Caco-2 (cell line): ENCODE results near the gene KLF5. TPM values are rescaled to one million over a fixed set of nuclear protein-coding genes. Genes with fewer than 3 reads are reported as not detected.
A peak's percentile ranks its signal among the peaks of the same experiment; 100 is the strongest.

Experiments used
- BruUV-seq: library from RNA; stranded (reverse); fragments of 400-500 nt; replicated peaks from 2 replicates; lab custom pipeline; 2021; lab: Mats Ljungman, UMichigan
- CTCF ChIA-PET: fragments of 300-600 bp; sonication (Branson Sonifier 250); formaldehyde crosslinking; loops from one replicate; lab custom pipeline; 2022; ENCODE audit warnings: antibody characterized with exemption; lab: Charles Lee
- POLR2A ChIA-PET: fragments of 300-600 bp; sonication (Branson Sonifier 250); formaldehyde crosslinking; loops from one replicate; lab custom pipeline; 2022; ENCODE audit warnings: antibody characterized with exemption; lab: Charles Lee
- DNase-seq, 2 experiments: peaks; one replicate each; pipeline versions ENCODE4 v3.0.0 to v3.0.0-alpha.2; 2020 to 2022
- H3K27me3 ChIP-seq: replicated peaks from 2 replicates; pipeline ENCODE4 v1.6.0; 2011; ENCODE audit warnings: low read length; ENCODE audit not compliant: control insufficient read depth, insufficient read depth
- H3K36me3 ChIP-seq: 2 replicates; pipeline ENCODE4 v1.5.1; 2011; ENCODE audit warnings: low read length; ENCODE audit not compliant: control insufficient read depth, insufficient read depth
- H3K4me1 ChIP-seq: fragments of 250-450 bp; sonication (Bioruptor Pico); 2 replicates; pipeline ENCODE4 v1.5.1; 2020; ENCODE audit warnings: mild to moderate bottlenecking
- H3K4me3 ChIP-seq: 2 replicates; pipeline ENCODE4 v1.5.1; 2011; ENCODE audit warnings: low read depth, mild to moderate bottlenecking, control low read depth, low read length
- H3K9me3 ChIP-seq: fragments of 250-450 bp; sonication (Bioruptor Pico); 2 replicates; pipeline ENCODE4 v1.5.1; 2020; ENCODE audit warnings: mild to moderate bottlenecking, moderate library complexity
- H3K27ac Mint-ChIP-seq: one replicate; pipeline ENCODE4 v1.8.0; 2022; ENCODE audit warnings: mixed read lengths; ENCODE audit not compliant: unreplicated experiment
- H3K27me3 Mint-ChIP-seq: one replicate; pipeline ENCODE4 v1.8.0; 2022; ENCODE audit warnings: mixed read lengths; ENCODE audit not compliant: insufficient read depth, unreplicated experiment
- H3K36me3 Mint-ChIP-seq: one replicate; pipeline ENCODE4 v1.8.0; 2022; ENCODE audit warnings: mild to moderate bottlenecking, mixed read lengths; ENCODE audit not compliant: insufficient read depth, unreplicated experiment
- H3K4me1 Mint-ChIP-seq: one replicate; pipeline ENCODE4 v1.8.0; 2022; ENCODE audit warnings: low read depth, mixed read lengths; ENCODE audit not compliant: unreplicated experiment
- H3K4me3 Mint-ChIP-seq: one replicate; pipeline ENCODE4 v1.8.0; 2022; ENCODE audit warnings: mild to moderate bottlenecking, moderate library complexity, mixed read lengths; ENCODE audit not compliant: unreplicated experiment
- H3K9me3 Mint-ChIP-seq: one replicate; pipeline ENCODE4 v1.8.0; 2022; ENCODE audit warnings: mixed read lengths; ENCODE audit not compliant: unreplicated experiment
- CTCF ChIP-seq, 2 experiments: fragments of 200-600 bp in 1 of 2; IDR thresholded peaks; 1 replicate in 1 of 2; 2 replicates in 1 of 2; pipeline versions ENCODE4 v1.5.1 to v1.8.0; 2011 to 2022; ENCODE audit warnings: antibody characterized with exemption in 1 of 2, control low read depth in 1 of 2, inconsistent platforms in 1 of 2, low read depth in 1 of 2, low read length in 1 of 2, mild to moderate bottlenecking in 1 of 2, moderate library complexity in 1 of 2; ENCODE audit not compliant: insufficient read depth in 1 of 2, severe bottlenecking in 1 of 2, unreplicated experiment in 1 of 2
- intact Hi-C: fragments of 100-400 bp; cut with micrococcal nuclease; formaldehyde crosslinking; loops from one replicate; pipeline ENCODE4 v1.10.0; 2022; ENCODE audit not compliant: unreplicated experiment
- total RNA-seq: library from RNA; stranded (reverse); gene quantifications from 2 replicates; pipeline ENCODE4 v1.2.3, GENCODE V29; 2022

KLF5 gene
- total RNA-seq, 1 experiment from 2014 or later: 80.1 TPM

- no peak overlapping the region for H3K4me3 Mint-ChIP-seq
- DNase-seq: no peak
- POLR2A ChIA-PET: interaction anchor here (0.6 kb wide), 1 partner anchor 24 kb away, joined by 5 read pairs; no protein-coding TSS in a partner anchor
- intact Hi-C loops: no loop called here
- H3K4me1 Mint-ChIP-seq: peaks cover 41% of the 10 kb centered on the region
- H3K4me3 ChIP-seq: no peak overlapping the region
- CTCF ChIA-PET: interaction anchor here (0.6 kb wide), 1 partner anchor 83 kb away, joined by 3 read pairs; no protein-coding TSS in a partner anchor
- no peaks in the 10 kb centered on the region for H3K9me3 ChIP-seq
- no peak for TF ChIP-seq CTCF (IDR thresholded peaks at IDR 0.05; ENCODE audit: insufficient read depth in 1 of 2, low read depth in 1 of 2, low read length in 1 of 2, severe bottlenecking in 1 of 2, unreplicated experiment in 1 of 2)
- no TSS peak for BruUV-seq
- H3K36me3 ChIP-seq: no peaks in the 10 kb centered on the region
- no peaks in the 10 kb centered on the region for H3K9me3 Mint-ChIP-seq
- H3K36me3 Mint-ChIP-seq: peaks cover 6% of the 10 kb centered on the region
- no peaks in the 10 kb centered on the region for H3K27me3 ChIP-seq
- H3K27me3 Mint-ChIP-seq: no peaks in the 10 kb centered on the region
- H3K27ac Mint-ChIP-seq: peak overlapping the region; percentile 34
- H3K4me1 ChIP-seq: peaks cover 61% of the 10 kb centered on the region
Measured at GRCh38 chr13:73035660-73036059, 23.1 kb upstream of the KLF5 start.

- Mint-ChIP-seq H3K9me3 (no peaks in the 10 kb centered on the region), H3K27ac (no peak overlapping the region), H3K27me3 (no peaks in the 10 kb centered on the region), H3K36me3 (peaks cover 13% of the 10 kb centered on the region), H3K4me1 (peaks cover 46% of the 10 kb centered on the region), H3K4me3 (no peak overlapping the region)
- Histone ChIP-seq H3K4me3 (no peak overlapping the region), H3K36me3 (no peaks in the 10 kb centered on the region), H3K4me1 (peaks cover 64% of the 10 kb centered on the region), H3K9me3 (no peaks in the 10 kb centered on the region), H3K27me3 (no peaks in the 10 kb centered on the region)
- ChIA-PET POLR2A (interaction anchor here (0.6 kb wide), 1 partner anchor 23 kb away, joined by 5 read pairs; no protein-coding TSS in a partner anchor), CTCF (no interaction called here)
- DNase-seq: no peak
- intact Hi-C loops: no loop called here
- TF ChIP-seq CTCF (IDR thresholded peaks at IDR 0.05; ENCODE audit: insufficient read depth in 1 of 2, low read depth in 1 of 2, low read length in 1 of 2, severe bottlenecking in 1 of 2, unreplicated experiment in 1 of 2): no peak
- no TSS peak for BruUV-seq
Measured at GRCh38 chr13:73036566-73036965, 22.2 kb upstream of the KLF5 start.

GRCh38 chr13:73038064-73038463, 20.7 kb upstream of the KLF5 start:
- no peaks in the 10 kb centered on the region for H3K36me3 ChIP-seq
- TF ChIP-seq CTCF (IDR thresholded peaks at IDR 0.05; ENCODE audit: insufficient read depth in 1 of 2, low read depth in 1 of 2, low read length in 1 of 2, severe bottlenecking in 1 of 2, unreplicated experiment in 1 of 2): no peak
- peaks cover 63% of the 10 kb centered on the region for H3K4me1 ChIP-seq
- Mint-ChIP-seq H3K36me3 (peaks cover 13% of the 10 kb centered on the region), H3K27me3 (no peaks in the 10 kb centered on the region), H3K27ac (no peak overlapping the region), H3K4me1 (peaks cover 42% of the 10 kb centered on the region), H3K4me3 (no peak overlapping the region), H3K9me3 (no peaks in the 10 kb centered on the region)
- no peak for DNase-seq
- H3K9me3 ChIP-seq: no peaks in the 10 kb centered on the region
- H3K4me3 ChIP-seq: no peak overlapping the region
- no peaks in the 10 kb centered on the region for H3K27me3 ChIP-seq
- ChIA-PET CTCF (no interaction called here), POLR2A (interaction anchor here (0.6 kb wide), 1 partner anchor 647 kb away, joined by 3 read pairs; no protein-coding TSS in a partner anchor)
- intact Hi-C loops: no loop called here
- BruUV-seq: no TSS peak
